HG03139 (cell line): ENCODE results near the gene MRM2.

ENCODE experiments used
- ATAC-seq: cut with Tn5 transposase; IDR thresholded peaks from one replicate; pipeline ENCODE4 v1.9.1; 2021; ENCODE audit not compliant: unreplicated experiment

The MRM2 gene

DNA sequence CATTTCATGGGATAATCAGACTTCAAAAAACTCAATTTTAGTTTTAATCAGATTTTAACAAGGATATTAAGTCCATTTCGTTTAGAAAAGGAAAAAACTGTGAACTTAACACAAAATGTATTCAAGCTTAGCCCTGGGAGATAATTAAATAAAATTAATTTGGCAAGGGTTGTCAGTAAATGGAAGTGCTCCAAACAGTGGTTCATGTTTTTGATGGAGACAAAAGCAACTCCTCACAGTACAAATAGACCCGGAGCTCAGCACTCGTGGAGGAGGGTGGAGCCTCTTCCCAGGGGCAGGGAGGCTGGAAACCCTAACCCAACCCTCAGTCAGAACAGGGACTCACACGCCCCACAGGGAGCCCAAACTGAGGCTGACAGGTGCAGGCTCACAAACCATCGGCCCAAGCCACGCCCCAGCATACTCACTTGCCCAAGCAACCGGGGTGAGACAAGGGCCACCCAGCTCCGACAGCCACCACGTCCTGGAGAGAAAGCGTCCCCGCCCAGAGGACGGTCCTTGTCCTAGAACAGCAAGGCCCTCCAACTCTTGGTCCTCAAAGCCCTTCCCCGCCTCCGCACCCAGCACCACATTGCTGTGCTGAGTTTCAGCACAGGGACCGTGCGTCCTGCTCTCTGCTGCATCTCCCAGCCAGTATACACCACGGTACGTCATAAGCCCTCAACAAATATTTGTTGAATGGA lies 49.0 kb downstream of the MRM2 start:
- ATAC-seq = no peak

DNA sequence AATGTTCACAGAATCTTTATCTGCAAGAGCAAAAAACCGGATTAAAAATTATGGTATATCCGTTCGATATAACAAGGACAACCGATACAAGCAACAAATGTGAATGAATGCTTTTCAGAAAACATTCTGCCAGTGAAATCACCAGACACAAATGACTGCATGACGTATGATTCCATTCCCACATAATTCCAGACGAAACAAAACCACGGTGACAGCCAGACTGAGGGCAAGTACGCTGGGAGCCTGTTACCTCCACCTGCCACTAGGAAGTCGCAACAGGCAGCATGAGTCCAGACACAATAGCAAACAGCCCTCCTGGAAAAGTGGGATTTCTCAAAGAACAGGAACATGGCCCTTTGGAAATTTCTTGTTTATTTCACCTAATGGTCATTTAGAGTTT lies 51.0 kb downstream of the MRM2 start:
- no peak for ATAC-seq

DNA sequence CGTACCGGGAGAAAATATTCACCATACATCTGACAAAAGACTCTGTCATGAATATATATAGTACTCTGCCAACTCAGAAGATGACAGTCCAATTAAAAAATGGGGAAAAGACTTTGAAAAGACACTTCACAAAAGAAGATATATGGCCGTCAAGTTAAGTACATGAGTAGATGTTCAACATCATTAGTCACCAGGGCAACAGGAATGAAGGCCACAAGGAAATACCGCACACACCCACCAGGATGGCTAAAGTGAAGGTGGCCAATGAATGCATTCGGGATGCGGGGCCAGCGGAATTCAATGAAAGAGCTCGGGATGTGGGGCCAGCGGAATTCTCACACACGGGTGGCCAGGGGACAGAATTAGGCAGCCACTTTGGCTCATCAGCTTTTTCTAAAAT lies 51.5 kb downstream of the MRM2 start:
- ATAC-seq = no peak

- no peak for ATAC-seq
These were observed 55.8 kb downstream of the MRM2 start for GRCh38 chr7:2186166-2186565.

GRCh38 chr7:2185715-2186114 lies 56.3 kb downstream of the MRM2 start:
- no peak for ATAC-seq
